RWPE1 (cell line): ENCODE results near the gene SEMA7A.
A peak's percentile ranks its signal among the peaks of the same experiment; 100 is the strongest.

Source experiments
- CTCF ChIA-PET: fragments of 350-600 bp; sonication (Branson Sonifier 250); formaldehyde crosslinking; extraction: SDS; loops from one replicate; lab custom pipeline; 2021; lab: Yijun Ruan, JAX
- POLR2A ChIA-PET: fragments of 400-600 bp; formaldehyde crosslinking; extraction: SDS; loops from one replicate; lab custom pipeline; 2020; ENCODE audit warnings: antibody characterized with exemption; ENCODE audit not compliant: low non-redundant PET; lab: Yijun Ruan, JAX
- DNase-seq: peaks from one replicate; pipeline ENCODE4 v3.0.0; 2012; ENCODE audit warnings: low spot score
- H3K27ac ChIP-seq: fragments of 450-650 bp; 2 replicates; pipeline ENCODE4 v1.5.1; 2017
- TF ChIP-seq, protein P1 (sequence below): fragments of 450-650 bp; conservative IDR thresholded peaks from 2 replicates; pipeline ENCODE4 v1.5.1; 2017; ENCODE audit warnings: low read depth, mild to moderate bottlenecking

SEMA7A gene

DNA sequence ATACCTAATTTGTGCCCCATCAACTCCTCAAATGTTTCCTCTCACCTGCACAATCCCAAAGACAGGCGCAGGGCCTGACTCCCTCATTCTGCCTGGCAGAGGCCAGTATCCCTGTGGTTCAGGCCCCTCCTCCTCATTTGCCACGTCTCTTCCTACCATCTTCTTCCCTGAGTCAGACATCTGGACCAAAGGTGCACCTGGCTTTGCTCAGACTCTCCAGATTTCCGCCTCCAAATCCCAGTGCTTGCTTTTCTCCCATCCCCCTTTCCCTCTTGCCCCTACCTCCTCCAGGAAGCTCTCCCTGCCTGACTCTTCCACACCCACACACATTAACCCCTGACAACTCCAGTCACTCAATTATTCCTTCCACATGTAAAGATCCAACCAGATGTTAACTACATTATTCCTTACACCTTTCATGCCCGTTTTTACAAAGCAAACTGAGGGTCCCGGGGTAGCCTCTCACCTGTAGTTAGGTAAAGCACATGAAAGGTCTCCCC lies 19.6 kb downstream of the SEMA7A start:
- DNase-seq = no peak
- ChIA-PET POLR2A (no interaction called here), CTCF (no interaction called here)
- TF ChIP-seq, protein P1, sequence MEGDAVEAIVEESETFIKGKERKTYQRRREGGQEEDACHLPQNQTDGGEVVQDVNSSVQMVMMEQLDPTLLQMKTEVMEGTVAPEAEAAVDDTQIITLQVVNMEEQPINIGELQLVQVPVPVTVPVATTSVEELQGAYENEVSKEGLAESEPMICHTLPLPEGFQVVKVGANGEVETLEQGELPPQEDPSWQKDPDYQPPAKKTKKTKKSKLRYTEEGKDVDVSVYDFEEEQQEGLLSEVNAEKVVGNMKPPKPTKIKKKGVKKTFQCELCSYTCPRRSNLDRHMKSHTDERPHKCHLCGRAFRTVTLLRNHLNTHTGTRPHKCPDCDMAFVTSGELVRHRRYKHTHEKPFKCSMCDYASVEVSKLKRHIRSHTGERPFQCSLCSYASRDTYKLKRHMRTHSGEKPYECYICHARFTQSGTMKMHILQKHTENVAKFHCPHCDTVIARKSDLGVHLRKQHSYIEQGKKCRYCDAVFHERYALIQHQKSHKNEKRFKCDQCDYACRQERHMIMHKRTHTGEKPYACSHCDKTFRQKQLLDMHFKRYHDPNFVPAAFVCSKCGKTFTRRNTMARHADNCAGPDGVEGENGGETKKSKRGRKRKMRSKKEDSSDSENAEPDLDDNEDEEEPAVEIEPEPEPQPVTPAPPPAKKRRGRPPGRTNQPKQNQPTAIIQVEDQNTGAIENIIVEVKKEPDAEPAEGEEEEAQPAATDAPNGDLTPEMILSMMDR = no peak
- peak overlapping the region; percentile 6; the same call in 1 of the 2 replicates for H3K27ac ChIP-seq

DNA sequence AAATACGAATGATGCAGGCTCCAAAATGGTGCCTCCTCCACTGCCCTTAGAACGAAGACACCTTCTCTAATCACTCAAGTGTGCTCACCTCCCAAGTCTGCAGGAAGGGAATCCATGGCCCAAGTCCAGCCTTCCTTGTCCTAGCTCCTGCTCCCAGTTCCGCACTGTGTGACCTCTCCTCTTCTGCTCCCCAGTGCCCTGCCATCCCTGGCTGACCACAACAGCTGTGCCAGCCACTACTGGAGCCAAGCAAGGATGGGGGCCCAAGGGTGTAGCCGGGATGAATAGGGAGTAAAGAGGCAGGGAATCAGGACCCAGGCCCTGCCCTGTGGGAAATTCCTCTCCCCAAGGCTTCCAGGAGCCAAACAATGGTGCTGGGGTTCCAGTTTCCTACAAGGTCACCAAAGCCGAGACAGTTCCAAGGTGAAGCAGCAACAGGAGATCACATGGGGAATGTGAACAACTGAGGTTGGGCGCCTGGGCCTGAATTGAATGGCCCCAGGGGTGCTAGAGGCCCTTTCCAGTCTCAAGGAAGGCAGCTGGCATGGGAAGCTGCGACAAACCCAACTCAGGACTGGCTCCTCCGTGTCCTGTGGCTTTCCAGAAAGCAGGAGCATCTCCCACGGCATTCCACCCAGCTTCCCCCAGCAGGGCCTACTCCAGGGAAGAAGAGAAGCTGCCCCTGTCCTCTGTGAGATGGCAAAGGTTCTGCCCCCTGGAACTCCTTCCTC lies 20.2 kb downstream of the SEMA7A start:
- ChIA-PET CTCF (no interaction called here), POLR2A (no interaction called here)
- DNase-seq = no peak
- TF ChIP-seq, protein P1 = no peak
- H3K27ac ChIP-seq = peak overlapping the region; percentile 6; the same call in 1 of the 2 replicates

DNA sequence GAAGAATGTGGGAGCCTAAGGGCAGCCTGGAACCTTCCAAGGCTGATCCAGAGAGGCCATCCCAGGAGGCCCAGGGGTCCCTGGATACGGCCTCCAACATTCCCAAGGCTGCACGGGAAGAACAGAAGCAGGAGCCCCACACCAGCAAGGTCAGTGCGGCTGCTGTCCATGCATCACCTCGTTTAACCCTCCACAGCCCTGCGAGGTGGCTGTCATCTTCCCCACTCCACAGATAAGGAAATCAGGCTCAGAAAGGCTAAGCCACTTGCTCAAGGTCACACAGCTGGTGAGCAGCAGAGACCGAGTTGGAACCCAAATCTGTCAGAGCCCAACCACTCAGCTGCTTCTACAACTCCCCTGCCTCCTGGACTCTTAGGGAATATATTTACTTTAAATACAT lies 21.6 kb downstream of the SEMA7A start:
- CTCF ChIA-PET = interaction anchor here (1.2 kb wide), 1 partner anchor 27 kb away, joined by 6 read pairs; no protein-coding TSS in a partner anchor
- TF ChIP-seq, protein P1 = no peak
- H3K27ac ChIP-seq = no peak overlapping the region; the same call in 1 of the 2 replicates
- POLR2A ChIA-PET = no interaction called here
- DNase-seq = no peak

DNA sequence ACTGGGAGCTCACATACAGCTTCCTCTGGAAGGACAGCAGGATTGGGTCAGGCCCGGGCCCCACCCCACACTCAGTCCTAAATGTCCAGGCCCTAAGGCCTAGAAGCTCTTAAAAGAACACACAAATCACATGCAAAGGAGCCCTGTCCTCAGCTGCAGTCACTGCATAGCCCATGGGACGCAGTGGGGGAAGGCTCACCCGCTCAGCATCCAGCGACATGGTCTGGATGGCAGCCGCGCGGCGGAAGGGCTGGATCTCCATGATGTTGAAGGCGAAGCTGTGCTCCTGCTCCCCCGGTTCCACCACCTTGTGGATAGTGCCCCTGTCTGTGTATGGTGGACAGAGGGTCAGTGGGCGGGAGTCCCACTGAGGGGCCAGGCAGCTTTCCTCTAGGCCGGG lies 22.1 kb downstream of the SEMA7A start:
- ChIA-PET CTCF (interaction anchor here (1.2 kb wide), 1 partner anchor 27 kb away, joined by 6 read pairs; no protein-coding TSS in a partner anchor), POLR2A (no interaction called here)
- TF ChIP-seq, protein P1 = no peak

DNA sequence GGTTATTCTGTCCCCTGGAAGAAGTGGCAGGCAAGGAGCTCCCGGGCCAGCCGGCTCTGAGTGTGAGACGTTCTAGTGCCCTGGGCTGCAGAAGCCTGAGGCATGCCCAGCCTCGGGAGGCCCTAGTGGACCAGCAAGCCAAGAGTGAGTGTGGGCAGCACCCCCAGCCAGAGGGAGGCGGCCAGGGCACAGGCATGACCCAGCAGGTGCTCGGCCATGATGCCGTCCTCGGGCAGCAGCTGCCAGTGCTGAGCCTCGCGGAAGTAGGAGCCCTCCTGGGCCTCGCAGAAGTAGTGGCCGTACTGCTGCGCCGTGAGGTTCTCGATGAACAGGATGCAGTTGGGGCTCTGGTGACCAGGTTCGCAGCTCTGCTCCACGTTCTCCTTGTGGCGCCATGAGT lies 23.3 kb downstream of the SEMA7A start:
- H3K27ac ChIP-seq = no peak overlapping the region
- ChIA-PET CTCF (interaction anchor here (0.8 to 1.2 kb wide), 2 partner anchors 28 to 42 kb away, joined by 3 read pairs; no protein-coding TSS in a partner anchor), POLR2A (no interaction called here)
- DNase-seq = no peak
- TF ChIP-seq, protein P1 = no peak

More for the DNA sequence above, 22.1 kb downstream of the SEMA7A start:
- no peak for DNase-seq
- H3K27ac ChIP-seq = no peak overlapping the region; the same call in 1 of the 2 replicates

DNA sequence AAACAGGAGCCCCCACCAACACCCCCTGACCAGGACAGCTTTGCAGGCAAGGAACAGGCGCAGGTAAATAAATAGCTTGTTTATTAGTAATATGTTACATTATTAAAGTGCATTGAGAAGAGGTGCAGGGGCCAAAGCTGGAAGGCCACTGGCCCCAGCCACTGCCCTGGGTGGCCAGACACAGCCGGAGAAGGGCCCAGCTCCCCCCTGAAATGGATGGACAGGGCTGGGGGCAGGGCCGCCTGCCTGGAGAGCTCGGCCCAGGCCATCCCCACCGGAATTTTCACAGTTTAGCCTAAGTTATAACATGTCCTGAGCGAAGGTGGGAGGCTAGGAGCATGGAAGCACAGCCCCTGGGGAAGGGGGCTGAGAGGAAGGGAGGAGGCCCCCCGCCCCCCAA lies 24.5 kb downstream of the SEMA7A start:
- POLR2A ChIA-PET = no interaction called here
- DNase-seq = no peak
- TF ChIP-seq, protein P1 = no peak
- no peak overlapping the region for H3K27ac ChIP-seq
- CTCF ChIA-PET = interaction anchor here (0.7 kb wide), 1 partner anchor 27 kb away, joined by 4 read pairs; no protein-coding TSS in a partner anchor
